IPS-NIHi7 (cell line): ENCODE results near the gene DNAJB12.
"Not testable (repeated sequence)": the region's sequence is repeated elsewhere in the genome, so short reads cannot be mapped to it uniquely, and the experiment has no call there.

Experiments used
- DNase-seq: peaks from one replicate; pipeline ENCODE4 v3.0.0; 2012; ENCODE audit warnings: mixed read lengths; ENCODE audit errors: extremely low spot score

Gene DNAJB12

DNA sequence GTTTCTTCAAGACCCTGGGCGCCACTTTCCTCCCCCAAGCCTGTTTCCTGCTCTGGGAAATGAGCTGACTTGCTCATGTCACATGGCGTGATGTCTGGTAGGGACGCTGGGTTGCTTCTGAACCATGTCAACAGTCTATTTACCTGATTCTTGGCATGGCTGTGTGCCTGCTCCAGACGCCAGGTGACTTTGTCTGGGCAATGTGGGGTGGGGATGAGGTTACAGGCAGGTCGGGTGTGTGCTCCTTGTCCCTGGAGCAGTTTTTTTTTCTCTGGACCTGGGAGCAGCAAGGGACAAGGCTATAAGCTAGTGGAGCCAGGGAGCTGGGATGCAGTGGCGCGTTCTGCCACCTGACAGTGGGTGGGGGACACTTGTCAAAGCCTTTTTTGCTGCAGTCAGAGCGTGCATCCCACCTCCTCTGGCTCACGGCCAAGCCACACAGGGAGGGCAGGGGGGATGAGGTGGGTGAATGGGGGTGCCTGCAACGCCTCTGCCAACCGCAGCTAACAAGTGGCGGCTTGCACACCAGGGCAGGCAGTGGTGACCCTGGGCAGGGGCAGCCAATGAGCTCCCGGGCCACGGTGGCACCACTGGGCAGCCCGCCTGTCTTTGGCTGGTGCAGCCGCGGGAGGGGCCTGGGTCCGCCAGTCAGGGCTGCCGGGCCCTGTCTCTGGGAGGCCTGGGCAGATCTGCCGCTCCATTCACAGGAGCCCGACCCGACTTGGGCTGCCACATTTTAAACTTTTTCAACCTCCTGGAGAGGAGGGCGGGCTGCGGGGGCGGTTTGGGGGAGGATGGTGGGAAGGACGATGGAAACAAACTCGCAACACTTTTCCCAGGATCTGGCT lies 22.9 kb downstream of the DNAJB12 start:
- DNase-seq: peak; percentile 87

DNA sequence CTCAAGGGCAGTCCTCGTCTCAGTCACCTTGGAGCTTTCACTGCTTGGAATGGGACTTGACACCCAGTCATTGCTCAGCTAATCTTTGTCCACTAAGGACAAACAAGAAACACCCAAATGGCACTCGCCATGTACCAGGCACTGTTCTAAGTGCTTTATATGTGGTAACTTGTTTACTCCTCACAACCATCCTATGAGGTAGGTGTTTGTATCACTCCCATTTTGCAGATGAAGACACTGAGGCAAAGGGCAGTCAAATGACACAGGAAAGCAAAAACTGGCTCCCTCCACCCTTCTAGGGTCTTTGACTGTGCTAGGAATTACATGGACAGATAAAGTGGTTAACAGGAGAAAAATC lies 24.7 kb downstream of the DNAJB12 start:
- no peak for DNase-seq

DNA sequence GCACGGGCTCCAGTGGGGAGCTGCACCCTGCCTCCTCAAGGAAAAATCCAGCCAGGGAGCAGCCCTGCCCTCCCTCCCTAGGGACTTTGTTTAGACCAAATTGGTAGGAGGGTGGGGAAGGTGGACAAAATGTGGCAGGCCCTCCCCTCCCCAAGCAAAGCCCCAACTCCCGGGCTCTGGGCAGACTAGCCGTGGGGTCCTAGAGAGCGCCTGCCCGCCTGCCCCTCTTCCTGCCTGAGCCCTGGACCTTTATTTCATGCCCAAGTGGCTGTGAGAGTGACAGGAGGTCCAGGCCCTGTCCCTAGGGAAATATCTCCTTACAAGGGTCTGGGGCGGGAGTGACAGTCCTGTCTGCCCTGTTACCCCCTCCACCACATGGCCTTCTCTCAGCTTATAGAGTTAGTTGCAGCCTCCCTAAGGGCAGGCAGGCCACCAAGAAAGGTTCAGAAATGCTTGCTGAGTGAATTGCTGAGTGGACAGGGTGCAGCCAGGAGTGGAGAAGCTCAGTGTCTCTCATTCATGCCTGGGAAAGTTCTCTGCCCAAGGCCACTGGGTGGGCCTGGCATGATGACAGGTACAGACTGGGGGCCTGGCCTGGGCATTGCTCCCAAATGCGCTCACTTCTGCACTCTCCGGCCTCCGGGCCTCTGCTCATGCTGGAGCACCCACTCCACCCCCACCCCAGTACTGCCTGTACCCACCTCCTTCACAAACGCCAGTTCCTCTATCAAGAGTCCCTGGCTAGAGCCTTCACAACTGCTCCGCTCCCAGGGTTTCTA lies 25.2 kb downstream of the DNAJB12 start:
- DNase-seq: no peak

GRCh38 chr10:72328829-72329204 lies 25.9 kb downstream of the DNAJB12 start:
- no peak for DNase-seq

DNA sequence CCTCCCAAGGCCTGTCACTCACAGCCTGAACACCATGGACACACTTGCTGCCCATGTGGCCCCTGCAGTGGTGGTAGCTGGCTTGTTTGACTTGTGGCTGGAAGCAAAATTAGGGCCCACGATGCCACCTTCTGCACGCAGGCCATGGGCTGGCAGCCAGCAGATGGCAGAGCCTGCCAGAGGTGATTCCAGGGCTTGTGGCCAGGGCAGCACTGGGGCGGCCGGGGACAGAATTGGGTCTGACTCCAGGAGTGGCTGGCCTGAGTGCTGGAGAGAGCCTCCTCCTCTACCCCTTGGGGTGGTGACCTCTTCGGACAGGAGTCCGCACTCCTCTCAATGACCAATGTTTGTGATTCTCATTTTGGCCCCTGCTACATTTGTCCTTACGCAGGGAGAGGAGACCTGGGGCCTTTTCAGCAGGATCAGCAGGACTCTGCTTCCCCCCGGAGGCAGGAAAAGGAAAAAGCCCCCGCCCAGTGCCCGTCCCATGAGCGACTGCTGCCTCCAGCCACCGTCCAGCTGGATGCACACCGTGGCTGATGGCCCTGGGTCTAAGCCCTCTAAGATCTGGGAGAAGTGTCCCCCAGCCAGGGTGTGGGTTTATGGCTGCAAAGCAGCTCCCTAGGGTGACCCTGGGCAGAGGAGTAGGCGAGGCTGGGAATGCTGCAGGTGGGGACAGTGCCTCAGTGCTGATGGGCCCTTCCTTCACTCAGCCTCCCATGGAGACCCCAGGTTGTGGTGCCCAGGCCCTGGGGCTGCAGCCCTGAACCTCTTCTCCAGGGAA lies 26.5 kb downstream of the DNAJB12 start:
- peak; percentile 70 for DNase-seq

DNA sequence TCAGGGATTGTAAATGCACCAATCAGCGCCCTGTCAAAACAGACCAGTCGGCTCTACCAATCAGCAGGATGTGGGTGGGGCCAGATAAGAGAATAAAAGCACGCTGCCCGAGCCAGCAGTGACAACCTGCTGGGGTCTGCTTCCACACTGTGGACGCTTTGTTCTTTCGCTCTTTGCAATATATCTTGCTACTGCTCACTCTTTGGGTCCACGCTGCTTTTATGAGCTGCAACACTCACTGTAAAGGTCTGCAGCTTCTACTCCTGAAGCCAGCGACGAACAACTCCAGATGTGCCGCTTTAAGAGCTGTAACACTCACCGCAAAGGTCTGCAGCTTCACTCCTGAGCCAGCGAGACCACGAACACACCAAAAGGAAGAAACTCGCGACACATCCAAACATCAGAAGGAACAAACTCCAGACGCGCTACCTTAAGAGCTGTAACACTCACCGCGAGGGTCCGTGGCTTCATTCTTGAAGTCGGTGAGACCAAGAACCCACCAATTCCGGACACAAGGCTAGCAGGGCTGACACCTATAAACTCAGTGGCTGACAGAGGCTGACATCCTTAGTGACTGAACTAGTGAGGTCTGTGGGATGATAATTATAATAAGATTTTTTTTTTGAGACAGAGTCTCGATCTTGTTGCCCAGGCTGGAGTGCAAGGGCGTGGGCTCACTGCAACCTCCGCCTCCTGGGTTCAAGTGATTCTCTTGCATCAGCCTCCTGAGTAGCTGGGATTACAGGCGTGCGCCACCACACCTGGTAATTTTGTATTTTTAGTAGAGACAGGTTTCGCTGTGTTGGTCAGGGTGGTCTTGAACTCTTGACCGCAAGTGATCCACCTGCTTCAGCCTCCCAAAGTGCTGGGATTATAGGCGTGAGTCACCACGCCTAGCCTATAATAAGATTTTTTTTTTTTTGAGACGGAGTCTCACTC lies 27.8 kb downstream of the DNAJB12 start:
- not testable (repeated sequence) for DNase-seq

DNA sequence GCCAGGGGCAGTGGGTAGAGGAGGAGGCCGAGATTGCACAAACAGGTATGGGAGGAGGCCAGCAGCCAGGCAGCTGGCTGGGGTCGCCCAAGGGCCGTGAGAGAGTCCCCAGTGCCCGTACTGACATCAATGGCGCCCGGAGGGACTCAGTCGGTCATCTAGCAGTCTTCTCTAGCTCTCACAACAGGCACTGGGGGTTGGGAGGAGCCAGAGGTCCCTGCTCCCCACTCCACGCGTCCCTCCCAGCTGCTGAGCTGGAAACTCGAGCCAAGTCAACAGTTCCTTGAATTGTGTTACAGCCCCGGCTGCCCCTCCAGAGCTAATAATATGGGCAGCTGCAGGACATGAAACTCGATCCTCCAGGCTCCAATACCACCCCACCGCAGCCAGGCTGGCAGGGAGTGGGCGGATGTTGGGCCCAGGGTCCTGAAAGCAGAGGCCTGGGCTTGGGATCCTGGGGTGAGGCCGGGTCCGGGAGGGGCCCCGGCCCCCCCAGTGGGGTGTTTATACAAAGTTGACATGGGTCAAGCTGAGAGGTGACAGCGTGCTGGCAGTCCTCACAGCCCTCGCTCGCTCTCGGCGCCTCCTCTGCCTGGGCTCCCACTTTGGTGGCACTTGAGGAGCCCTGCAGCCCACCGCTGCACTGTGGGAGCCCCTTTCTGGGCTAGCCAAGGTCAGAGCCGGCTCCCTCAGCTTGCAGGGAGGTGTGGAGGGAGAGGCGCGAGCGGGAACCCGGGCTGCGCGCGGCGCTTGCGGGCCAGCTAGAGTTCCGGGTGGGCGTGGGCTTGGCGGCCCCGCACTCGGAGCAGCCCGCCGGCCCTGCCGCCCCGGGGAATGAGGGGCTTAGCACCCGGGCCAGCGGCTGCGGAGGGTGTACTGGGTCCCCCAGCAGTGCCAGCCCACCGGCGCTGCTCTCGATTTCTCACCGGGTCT lies 29.2 kb downstream of the DNAJB12 start:
- DNase-seq: not testable (repeated sequence)

DNA sequence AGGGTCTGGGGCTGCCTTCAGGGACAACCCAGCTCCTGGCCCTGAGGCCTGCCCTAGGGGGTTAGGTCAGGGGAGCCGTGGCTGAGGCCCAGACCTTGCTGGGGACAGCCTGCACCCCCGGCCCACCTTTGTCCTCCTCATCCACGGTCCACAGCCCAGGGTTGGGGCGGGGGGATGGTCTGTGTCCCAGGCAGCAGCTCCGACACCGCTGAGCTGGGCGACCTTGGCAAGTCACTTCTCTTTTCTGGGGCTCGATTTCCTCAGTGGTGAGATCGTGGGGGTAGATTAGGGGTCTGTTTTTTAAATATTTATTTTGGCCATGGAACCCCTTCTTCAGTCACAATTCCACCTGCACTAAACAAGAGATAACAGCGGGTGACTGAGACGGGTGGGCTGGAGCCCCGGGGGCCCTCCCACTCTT lies 30.9 kb downstream of the DNAJB12 start:
- DNase-seq: no peak

DNA sequence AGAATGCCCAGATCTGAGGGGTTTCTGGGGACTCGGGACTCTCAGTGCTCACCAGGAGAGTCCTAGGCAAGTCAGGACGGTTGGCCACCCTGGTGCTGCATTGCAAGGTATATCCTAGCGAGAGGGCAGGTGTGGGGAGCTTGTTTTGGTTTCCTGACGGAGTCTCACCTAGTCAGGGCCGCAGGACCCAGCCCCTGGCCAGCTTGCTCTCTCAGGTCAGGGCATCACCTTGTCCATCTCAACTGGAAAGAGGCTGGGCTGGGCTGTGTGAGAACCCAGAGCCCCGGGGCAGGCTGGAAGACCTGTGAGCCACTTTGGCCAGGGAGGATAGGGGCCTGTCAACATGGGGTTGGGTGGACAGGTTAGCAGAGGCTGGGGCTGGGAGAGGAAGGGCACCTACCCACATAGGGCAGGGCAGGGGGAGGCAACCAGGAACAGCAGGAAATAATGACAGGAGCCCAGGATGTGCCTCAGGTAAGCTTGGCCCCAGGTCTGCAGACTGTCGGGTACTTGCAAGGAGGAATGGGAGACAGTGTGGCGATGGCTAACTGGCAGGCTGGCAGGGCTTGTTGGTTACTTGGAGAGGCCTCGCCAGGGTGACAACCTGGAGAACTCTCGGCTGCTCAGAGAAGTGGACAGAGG lies 31.5 kb downstream of the DNAJB12 start:
- no peak for DNase-seq

DNA sequence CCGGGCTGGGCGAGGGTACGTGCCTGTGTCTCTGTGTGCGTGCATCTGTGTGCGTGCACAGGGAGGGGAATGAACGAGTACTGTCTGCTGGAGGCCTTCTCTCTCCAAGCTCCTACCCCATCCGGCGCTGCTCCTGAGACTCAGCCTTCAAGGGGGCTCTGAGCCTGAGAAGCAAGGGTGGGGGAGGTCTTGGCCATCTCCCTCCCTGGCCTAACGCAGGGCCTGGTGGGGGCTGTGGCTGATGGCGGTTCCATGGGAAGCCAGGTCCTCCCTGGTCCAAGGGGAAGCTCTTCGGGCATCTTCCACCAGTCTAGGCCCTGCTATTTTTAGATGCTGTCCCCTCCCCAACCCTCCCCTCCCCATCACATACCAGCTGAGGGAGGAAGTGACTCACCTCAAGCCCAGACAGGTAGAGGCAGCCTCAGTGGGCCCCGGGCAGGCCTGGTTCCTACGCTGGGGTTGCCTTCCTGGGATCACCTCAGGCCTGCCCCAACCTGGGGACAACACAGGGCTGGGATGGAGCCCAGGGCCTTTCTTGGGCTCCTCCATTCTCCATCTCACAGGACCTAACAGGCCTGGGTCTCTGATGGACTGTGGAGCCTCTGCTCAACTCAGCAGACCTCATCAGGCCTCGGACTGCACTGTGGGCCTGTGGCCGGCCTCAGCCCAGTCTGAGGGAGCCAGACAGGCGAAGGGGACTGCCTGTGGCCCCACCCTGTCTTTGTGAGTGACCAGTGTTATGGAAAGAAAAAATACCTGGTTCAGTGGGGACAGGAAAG lies 32.2 kb downstream of the DNAJB12 start:
- no peak for DNase-seq

GRCh38 chr10:72322030-72322279 lies 32.8 kb downstream of the DNAJB12 start:
- DNase-seq: no peak

DNA sequence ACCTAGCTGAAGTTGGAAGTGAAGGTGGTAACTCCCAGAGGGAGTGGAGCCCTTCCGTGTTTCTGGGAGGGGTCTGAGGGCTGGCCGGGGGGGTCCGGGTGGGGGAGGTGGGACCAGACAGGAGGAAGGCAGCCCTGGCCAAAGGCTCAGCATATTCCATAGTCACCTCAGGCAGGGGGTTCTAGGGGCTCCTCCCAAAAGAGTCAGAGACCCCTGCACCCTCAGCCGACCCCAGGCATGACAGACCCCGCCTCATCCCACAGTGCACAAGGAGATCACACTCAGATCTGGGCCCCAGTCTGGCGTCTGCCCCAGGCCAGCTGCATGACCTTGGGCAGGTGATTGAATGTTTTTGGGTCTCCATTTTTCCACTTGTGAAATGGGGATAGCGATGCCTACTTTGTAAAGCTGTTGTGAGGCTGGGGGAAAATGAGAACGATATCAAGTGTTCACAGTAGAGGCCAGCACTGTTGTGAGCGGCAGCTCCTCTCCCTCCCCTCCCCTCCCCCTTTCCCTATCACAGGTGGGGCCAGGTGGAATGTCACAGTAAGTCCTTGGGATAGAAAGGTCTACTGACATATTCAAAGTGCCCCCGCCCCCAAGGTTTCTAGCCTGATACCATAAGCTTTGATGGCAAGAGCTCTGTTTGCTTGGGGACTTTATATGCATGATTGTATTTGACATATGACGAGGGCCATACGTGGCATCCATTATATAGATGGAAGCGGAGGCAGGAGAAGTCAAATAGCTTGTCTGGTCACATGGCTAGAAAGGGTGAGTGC lies 33.3 kb downstream of the DNAJB12 start:
- DNase-seq: no peak

GRCh38 chr10:72320676-72321247 lies 34.0 kb downstream of the DNAJB12 start:
- peak; percentile 67 for DNase-seq

- peak; percentile 81 for DNase-seq
Measured at GRCh38 chr10:72319416-72320254, 35.1 kb downstream of the DNAJB12 start.

- DNase-seq: no peak
Measured at GRCh38 chr10:72318418-72319262, 36.1 kb downstream of the DNAJB12 start.
